Retinal pigment epithelial cell (primary cell): ENCODE measurements around the gene BTBD2.

Source experiments
- DNase-seq: peaks from one replicate; pipeline ENCODE4 v3.0.0-alpha.2; 2010; ENCODE audit warnings: low read depth
- H3K4me3 ChIP-seq: 2 replicates; pipeline ENCODE4 v1.5.1; 2011; ENCODE audit warnings: mild to moderate bottlenecking, low read length, control low read depth, moderate library complexity
- TF ChIP-seq, protein P1 (sequence below): conservative IDR thresholded peaks from 2 replicates; pipeline ENCODE4 v1.5.1; 2011; ENCODE audit warnings: low read depth, low read length, control low read depth, inconsistent platforms

The BTBD2 gene

DNA sequence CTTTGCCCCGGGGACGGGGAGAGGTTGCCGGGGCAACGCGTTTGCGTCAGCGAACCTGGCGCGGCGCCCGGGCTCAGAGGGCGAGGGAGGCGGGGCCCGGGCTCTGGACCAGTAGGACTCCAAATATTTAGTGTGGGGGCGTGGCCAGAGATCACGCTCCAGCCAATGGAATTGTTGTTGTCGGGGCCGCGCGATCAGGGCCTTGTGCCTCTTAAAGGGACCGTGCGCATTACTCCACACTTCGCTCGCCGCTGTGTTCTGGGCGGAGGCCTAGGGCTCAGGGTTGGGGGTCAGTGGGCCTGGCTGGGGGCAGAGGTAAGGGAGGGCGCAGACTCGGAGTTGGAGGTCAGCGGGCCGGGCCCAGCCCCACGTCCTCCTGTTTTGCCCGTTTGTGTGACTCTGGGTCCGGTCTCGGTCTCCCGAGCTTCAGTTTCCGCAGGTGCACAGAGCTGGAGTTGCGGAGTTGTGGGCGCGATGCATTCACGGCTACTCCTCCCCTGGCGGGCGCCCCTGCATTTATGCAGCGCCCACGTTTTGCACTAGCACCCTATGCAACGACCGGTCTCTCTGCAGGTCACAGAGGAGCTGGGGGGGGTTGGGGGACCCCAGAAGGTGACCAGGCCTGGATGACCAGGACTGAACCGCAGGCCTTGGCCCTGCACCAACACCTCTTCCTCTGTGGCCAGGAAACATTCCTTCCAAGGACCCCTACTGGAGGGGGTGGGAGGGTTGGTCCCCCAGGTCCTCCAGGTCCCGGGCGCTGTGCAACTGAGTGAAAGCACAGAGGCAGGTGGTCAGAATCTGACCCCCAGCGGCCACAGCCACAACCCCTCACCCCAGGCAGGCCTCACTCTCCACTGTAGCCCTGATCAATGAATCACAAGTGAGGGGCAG is 46.2 kb upstream of the BTBD2 start:
- TF ChIP-seq, protein P1, sequence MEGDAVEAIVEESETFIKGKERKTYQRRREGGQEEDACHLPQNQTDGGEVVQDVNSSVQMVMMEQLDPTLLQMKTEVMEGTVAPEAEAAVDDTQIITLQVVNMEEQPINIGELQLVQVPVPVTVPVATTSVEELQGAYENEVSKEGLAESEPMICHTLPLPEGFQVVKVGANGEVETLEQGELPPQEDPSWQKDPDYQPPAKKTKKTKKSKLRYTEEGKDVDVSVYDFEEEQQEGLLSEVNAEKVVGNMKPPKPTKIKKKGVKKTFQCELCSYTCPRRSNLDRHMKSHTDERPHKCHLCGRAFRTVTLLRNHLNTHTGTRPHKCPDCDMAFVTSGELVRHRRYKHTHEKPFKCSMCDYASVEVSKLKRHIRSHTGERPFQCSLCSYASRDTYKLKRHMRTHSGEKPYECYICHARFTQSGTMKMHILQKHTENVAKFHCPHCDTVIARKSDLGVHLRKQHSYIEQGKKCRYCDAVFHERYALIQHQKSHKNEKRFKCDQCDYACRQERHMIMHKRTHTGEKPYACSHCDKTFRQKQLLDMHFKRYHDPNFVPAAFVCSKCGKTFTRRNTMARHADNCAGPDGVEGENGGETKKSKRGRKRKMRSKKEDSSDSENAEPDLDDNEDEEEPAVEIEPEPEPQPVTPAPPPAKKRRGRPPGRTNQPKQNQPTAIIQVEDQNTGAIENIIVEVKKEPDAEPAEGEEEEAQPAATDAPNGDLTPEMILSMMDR: peak; percentile 1
- H3K4me3 ChIP-seq: peak overlapping the region; percentile 52
- DNase-seq: peak; percentile 94

DNA sequence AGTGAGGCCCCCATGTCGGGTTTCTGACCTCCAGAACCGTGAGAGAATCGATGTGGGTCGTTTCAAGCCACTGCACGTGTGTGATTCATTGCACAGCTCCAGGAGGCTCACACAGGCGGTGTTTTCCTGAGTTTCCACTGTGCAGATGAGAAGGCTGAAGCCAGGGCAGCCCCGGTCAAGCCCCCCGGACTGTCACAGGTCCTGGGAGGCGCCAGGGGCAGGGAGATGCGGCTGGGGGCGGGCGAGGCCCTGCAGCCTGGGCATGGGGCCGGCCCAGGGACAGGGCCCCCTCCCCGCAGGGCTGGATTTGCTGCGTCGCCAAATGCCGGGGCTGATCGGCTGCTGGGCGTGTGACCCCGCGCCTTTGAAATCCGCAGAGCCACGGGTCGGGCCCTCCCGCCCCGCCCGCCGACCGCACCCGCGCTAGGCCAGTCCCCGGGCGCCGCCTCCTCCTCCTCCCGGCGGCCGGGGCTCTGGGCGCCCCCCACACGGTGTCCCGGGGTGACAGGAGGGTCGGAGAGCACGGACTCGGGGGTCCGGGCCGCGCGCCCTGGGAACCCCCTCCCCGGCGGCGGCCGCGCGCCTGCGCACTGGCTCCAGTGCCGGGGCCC is 45.5 kb upstream of the BTBD2 start:
- TF ChIP-seq, protein P1: no peak
- DNase-seq: no peak
- H3K4me3 ChIP-seq: peak overlapping the region; percentile 26

DNA sequence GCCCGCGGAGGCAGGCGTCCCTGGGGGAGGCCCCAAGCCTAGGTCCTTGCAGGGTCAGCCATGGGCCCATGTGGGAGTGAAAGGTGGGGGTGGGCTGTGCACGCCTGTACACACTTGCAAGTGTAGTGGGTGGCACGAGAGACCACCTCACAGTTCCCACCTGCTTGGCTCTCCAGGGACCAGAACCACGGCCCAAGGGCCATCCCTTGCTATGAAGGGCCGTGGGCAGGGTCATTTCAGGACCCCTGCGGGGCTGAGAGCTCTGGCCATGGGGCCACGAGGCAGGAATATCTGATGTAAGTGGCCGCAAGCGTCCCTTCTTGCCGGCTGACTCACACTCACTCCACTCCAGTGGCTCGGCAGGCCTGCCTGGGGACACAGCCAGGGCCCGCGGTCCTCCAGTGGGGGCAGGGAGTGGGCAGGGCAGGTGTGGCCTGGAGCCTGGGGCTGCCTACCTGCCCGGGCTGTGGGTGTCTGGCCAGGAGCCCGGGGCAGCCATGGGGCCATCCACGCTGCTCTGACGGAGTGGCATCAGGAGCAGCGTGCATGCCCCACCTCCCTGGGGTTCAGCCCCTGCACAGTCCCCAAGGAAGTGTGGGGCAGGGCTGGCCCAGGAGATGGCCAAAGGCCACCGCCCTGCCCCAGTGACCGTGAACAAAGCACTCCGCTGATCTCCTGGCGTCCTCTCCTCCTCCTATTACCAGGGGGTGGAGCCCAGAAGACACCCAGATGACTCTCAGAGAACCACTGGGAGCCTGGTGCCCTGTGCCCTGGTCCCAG is 44.1 kb upstream of the BTBD2 start:
- TF ChIP-seq, protein P1: no peak
- no peak for DNase-seq
- H3K4me3 ChIP-seq: no peak overlapping the region

GRCh38 chr19:2058570-2059421 is 43.3 kb upstream of the BTBD2 start:
- no peak overlapping the region for H3K4me3 ChIP-seq
- no peak for DNase-seq
- TF ChIP-seq, protein P1: no peak

- DNase-seq: no peak
- H3K4me3 ChIP-seq: no peak overlapping the region
- TF ChIP-seq, protein P1: no peak
These were observed 42.3 kb upstream of the BTBD2 start for GRCh38 chr19:2057484-2058469.
